Inflammatory macrophage treated with lipopolysaccharide for 4 hours (primary cell): ENCODE data around the gene LELP1.
"Not testable (repeated sequence)": the region's sequence is repeated elsewhere in the genome, so short reads cannot be mapped to it uniquely, and the experiment has no call there.

ENCODE experiments used
- DNase-seq: peaks from one replicate; pipeline ENCODE4 v3.0.0-alpha.2; 2020

Gene LELP1

GRCh38 chr1:153229076-153229829, 26.0 kb downstream of the LELP1 start:
- not testable (repeated sequence) for DNase-seq

- no peak for DNase-seq
Observed at GRCh38 chr1:153231363-153231762, 28.1 kb downstream of the LELP1 start.

- DNase-seq: peak; percentile 54
Observed at GRCh38 chr1:153231785-153232184, 28.6 kb downstream of the LELP1 start.

- DNase-seq: peak; percentile 72
Observed at GRCh38 chr1:153232553-153232952, 29.3 kb downstream of the LELP1 start.

GRCh38 chr1:153233448-153233847, 30.2 kb downstream of the LELP1 start:
- DNase-seq: no peak

GRCh38 chr1:153238527-153238926, 35.3 kb downstream of the LELP1 start:
- no peak for DNase-seq

GRCh38 chr1:153242160-153242559, 38.9 kb downstream of the LELP1 start:
- no peak for DNase-seq

GRCh38 chr1:153245466-153245865, 42.2 kb downstream of the LELP1 start:
- DNase-seq: no peak

GRCh38 chr1:153246018-153246417, 42.8 kb downstream of the LELP1 start:
- DNase-seq: no peak

GRCh38 chr1:153246825-153247224, 43.6 kb downstream of the LELP1 start:
- DNase-seq: no peak

- no peak for DNase-seq
Observed at GRCh38 chr1:153248176-153248879, 45.1 kb downstream of the LELP1 start.

- no peak for DNase-seq
Observed at GRCh38 chr1:153250166-153250565, 46.9 kb downstream of the LELP1 start.

- no peak for DNase-seq
Observed at GRCh38 chr1:153251087-153251486, 47.9 kb downstream of the LELP1 start.

GRCh38 chr1:153251562-153251961, 48.3 kb downstream of the LELP1 start:
- no peak for DNase-seq

GRCh38 chr1:153251988-153252387, 48.8 kb downstream of the LELP1 start:
- DNase-seq: no peak

GRCh38 chr1:153253076-153253475, 49.8 kb downstream of the LELP1 start:
- no peak for DNase-seq

GRCh38 chr1:153253693-153254092, 50.5 kb downstream of the LELP1 start:
- DNase-seq: no peak
